ENCODE results near the gene C6orf62. TPM values are rescaled to one million over a fixed set of nuclear protein-coding genes. Genes with fewer than 3 reads are reported as not detected.

C6orf62 gene
- total RNA-seq, 1 experiment from 2014 or later, result 86.4 TPM

GRCh38 chr6:24743944-24744335, 25.0 kb upstream of the C6orf62 start:
- no peaks in the 10 kb centered on the region for H3K36me3 Mint-ChIP-seq
- no peaks in the 10 kb centered on the region for H3K27me3 Mint-ChIP-seq (ENCODE audit: low read depth)
- H3K27ac Mint-ChIP-seq, result no peak overlapping the region
- ChIA-PET POLR2A (no interaction called here), CTCF (no interaction called here)
- no peaks in the 10 kb centered on the region; the same call in 1 of the 2 replicates for H3K9me3 Mint-ChIP-seq
- no peak overlapping the region for H3K4me3 Mint-ChIP-seq
- TF ChIP-seq ZNF263 (CRISPR knock-in tag; IDR thresholded peaks at IDR 0.05; ENCODE audit: low read depth) (no peak), FOXJ3 (CRISPR knock-in tag; IDR thresholded peaks at IDR 0.05; ENCODE audit: borderline replicate concordance) (no peak), ZBTB43 (CRISPR knock-in tag; IDR thresholded peaks at IDR 0.05) (no peak), ZNF317 (CRISPR knock-in tag; IDR thresholded peaks at IDR 0.05; ENCODE audit: borderline replicate concordance, low read depth) (no peak), E2F1 (CRISPR knock-in tag; IDR thresholded peaks at IDR 0.05) (no peak), SMAD4 (CRISPR knock-in tag; IDR thresholded peaks at IDR 0.05) (no peak), SMAD3 (CRISPR knock-in tag; IDR thresholded peaks at IDR 0.05; ENCODE audit: borderline replicate concordance) (no peak), ZNF281 (CRISPR knock-in tag; IDR thresholded peaks at IDR 0.05) (no peak), MXD4 (CRISPR knock-in tag; IDR thresholded peaks at IDR 0.05; ENCODE audit: borderline replicate concordance) (no peak), NFATC4 (CRISPR knock-in tag; IDR thresholded peaks at IDR 0.05) (no peak)
- TF ChIP-seq, protein P1, sequence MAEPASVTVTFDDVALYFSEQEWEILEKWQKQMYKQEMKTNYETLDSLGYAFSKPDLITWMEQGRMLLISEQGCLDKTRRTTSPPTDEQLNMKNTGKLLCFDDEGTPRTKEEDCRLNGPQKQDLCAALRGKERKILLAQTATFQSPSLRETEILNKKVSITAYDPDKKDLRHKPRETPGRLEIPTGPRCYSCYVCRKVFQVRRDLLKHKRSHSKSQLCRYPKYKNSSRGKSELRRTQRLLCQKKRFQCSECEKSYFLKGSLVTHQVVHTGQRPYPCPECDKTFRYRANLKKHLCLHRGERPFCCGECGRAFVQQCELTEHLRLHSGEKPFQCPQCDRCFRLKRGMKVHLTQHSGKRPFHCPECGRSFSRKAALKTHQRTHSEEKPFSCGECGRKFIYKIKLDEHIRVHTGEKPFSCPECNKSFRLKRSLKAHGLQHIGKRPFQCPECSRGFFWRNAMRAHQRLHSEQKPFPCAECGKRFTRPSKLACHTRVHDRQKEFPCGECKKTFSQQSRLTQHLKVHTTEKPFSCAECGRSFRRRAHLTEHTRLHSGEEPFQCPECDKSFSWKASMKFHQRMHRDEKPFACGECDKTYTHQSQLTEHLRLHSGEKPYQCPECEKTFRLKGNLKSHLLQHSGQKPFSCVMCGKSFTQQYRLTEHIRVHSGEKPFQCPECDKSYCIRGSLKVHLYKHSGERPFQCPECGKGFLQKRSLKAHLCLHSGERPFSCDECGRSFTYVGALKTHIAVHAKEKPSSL (CRISPR knock-in tag; conservative IDR thresholded peaks at IDR 0.05), result no peak
- no peaks in the 10 kb centered on the region for H3K4me1 Mint-ChIP-seq
- ATAC-seq (no peak), DNase-seq (ENCODE audit: low spot score) (no peak)

DNA sequence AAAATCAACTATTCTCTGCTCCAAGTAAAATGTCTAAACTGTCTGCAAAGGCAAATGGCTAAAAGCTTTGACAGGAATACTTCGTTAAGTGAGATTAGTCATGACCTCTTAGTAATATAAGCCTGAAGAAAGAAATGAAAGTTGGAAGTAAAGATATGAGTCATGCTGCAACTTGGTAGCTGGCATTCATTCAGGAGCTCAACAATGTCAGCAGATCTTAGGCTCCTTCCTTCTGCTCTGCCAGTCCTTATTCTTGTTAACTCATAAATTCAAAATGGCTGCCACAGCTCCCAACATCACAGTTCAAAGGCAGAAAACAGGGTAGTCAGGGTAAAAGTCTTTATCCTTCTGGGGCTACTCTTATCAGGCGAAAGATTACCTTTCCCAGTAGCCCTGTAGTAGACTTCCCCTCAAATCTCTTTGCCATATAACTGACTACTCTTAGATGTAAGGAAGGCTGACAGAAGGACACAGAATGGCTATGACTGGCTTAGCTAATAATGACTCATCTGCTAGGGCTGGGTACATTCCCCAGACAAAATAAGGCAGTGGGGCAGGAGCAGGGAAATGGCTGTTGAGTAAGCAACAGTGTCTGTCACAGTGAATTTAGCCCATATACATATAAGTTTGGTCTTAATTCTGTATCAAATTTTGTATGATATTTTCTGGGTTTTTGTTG, 24.4 kb upstream of the C6orf62 start:
- Mint-ChIP-seq H3K9me3 (no peaks in the 10 kb centered on the region; the same call in 1 of the 2 replicates), H3K27ac (no peak overlapping the region), H3K36me3 (no peaks in the 10 kb centered on the region), H3K4me3 (no peak overlapping the region), H3K4me1 (no peaks in the 10 kb centered on the region), H3K27me3 (ENCODE audit: low read depth) (no peaks in the 10 kb centered on the region)
- DNase-seq (ENCODE audit: low spot score) (no peak), ATAC-seq (no peak)
- ChIA-PET POLR2A (no interaction called here), CTCF (no interaction called here)
- no peak for TF ChIP-seq RELA (CRISPR knock-in tag; IDR thresholded peaks at IDR 0.05; ENCODE audit: borderline replicate concordance)
- no peak for TF ChIP-seq HMGXB4 (CRISPR knock-in tag; IDR thresholded peaks at IDR 0.05)
- TF ChIP-seq, protein P2, sequence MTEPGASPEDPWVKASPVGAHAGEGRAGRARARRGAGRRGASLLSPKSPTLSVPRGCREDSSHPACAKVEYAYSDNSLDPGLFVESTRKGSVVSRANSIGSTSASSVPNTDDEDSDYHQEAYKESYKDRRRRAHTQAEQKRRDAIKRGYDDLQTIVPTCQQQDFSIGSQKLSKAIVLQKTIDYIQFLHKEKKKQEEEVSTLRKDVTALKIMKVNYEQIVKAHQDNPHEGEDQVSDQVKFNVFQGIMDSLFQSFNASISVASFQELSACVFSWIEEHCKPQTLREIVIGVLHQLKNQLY (CRISPR knock-in tag; IDR thresholded peaks at IDR 0.05), result no peak
- TF ChIP-seq CDX4 (CRISPR knock-in tag; IDR thresholded peaks at IDR 0.05; ENCODE audit: borderline replicate concordance), result no peak
- TF ChIP-seq, protein P3, sequence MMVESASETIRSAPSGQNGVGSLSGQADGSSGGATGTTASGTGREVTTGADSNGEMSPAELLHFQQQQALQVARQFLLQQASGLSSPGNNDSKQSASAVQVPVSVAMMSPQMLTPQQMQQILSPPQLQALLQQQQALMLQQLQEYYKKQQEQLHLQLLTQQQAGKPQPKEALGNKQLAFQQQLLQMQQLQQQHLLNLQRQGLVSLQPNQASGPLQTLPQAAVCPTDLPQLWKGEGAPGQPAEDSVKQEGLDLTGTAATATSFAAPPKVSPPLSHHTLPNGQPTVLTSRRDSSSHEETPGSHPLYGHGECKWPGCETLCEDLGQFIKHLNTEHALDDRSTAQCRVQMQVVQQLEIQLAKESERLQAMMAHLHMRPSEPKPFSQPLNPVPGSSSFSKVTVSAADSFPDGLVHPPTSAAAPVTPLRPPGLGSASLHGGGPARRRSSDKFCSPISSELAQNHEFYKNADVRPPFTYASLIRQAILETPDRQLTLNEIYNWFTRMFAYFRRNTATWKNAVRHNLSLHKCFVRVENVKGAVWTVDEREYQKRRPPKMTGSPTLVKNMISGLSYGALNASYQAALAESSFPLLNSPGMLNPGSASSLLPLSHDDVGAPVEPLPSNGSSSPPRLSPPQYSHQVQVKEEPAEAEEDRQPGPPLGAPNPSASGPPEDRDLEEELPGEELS (CRISPR knock-in tag; IDR thresholded peaks at IDR 0.05), result no peak
- no peak for TF ChIP-seq TEAD4 (CRISPR knock-in tag; IDR thresholded peaks at IDR 0.05)
- TF ChIP-seq ZBTB43 (CRISPR knock-in tag; IDR thresholded peaks at IDR 0.05), result no peak
- no peak for TF ChIP-seq E2F5 (CRISPR knock-in tag; IDR thresholded peaks at IDR 0.05)
